ENCODE data around the gene CHRM4. TPM values are rescaled to one million over a fixed set of nuclear protein-coding genes. Genes with fewer than 3 reads are reported as not detected.

Gene CHRM4
- total RNA-seq, 3 donors from 2014 or later (not counting 1 experiment from before 2014, with no cell fraction given) = 2.2 to 6.5 (median 3.7) TPM

DNA sequence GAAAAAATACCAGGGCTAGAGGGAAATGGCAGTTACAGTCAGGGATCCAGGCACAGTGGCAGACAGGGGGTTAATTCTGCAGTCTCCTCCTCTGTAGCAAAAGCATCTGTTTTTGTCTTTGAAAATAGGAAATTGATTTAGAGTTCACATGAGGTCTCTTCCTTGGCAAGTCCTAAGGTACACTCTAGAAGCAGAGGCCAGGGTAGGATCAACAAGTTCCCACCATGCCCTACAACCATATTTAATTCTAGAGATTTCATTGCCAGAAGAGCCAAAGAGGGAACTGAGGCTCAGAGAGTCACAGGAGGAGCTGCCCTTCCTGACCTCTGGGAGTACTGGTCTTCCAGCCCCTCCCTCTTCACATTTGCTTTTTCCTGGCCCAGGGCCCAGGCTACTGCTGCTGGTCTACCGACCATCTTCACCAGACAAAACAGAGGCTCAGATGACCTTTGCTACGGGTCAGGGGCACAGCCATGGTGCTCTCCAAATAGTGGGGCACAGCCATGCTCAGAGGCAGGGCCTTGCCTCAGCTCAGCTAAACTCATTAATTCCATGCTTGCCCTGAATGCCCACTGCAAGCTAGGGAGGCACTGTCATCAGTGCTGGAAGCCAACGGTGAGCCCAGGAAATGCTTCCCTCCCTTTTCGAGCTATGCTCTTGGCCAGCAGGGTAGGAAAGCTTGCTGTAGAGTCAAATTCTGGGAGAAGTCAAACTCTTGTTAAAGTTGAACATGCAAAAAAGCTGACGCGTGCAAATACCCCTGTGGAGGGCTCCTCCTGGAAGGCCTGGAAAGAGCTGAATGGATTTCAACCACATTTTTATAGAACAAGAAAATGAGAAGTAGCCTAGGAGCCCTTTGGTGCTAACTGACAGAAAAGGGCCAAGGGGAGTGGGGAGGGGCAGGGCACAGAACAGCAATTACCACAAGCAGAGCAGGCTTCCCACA is 11.7 kb upstream of the CHRM4 start:
- H3K36me3 Mint-ChIP-seq = no peaks in the 10 kb centered on the region
- peaks cover 34% of the 10 kb centered on the region for H3K36me3 ChIP-seq (ENCODE audit: control insufficient read depth, insufficient read depth, low read length)

DNA sequence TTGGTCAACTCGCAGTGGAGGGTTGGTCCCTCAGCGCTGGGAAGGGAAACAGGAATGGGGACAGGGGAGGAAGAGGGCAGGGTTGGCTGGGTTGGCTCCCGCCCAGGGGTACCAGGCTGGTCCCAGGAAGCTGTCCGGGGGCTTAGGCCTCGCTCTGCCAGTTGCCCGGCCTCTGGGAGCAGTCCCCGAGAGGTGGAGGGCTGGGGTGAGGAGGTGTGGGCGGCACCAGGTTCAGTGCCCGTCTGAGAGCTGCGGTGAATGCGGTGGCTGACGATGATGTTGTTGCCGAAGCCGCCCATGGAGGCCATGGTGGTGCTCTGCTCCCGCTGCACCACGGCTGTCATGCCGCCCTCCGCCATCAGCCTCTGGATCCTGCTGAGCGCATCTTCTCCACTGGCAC is 6.0 kb upstream of the CHRM4 start:
- DNase-seq = no peak
- ATAC-seq = no peak
- Histone ChIP-seq H3K4me1 (ENCODE audit: control insufficient read depth, insufficient read depth, low read length) (peaks cover 6% of the 10 kb centered on the region), H3K36me3 (ENCODE audit: control insufficient read depth, insufficient read depth, low read length) (peaks cover 16% of the 10 kb centered on the region), H3K27me3 (ENCODE audit: control insufficient read depth, insufficient read depth, low read length) (no peaks in the 10 kb centered on the region), H3K9me3 (ENCODE audit: control insufficient read depth, insufficient read depth, low read length) (no peaks in the 10 kb centered on the region), H3K4me3 (ENCODE audit: low read length) (no peak overlapping the region), H3K27ac (ENCODE audit: low read length) (no peak overlapping the region)
- peaks cover 7 to 9% of the 10 kb centered on the region in 2 donors for H3K4me1 Mint-ChIP-seq
- no peaks in the 10 kb centered on the region for H3K36me3 Mint-ChIP-seq
- intact Hi-C loops (cut with micrococcal nuclease) = no loop called here
- H3K27me3 Mint-ChIP-seq (ENCODE audit: low read depth in 2 of 2) = peaks cover 4 to 6% of the 10 kb centered on the region in 2 donors
- 97% methylated on average over 19 of the region's 19 CpGs for WGBS (ENCODE audit: insufficient coverage)
- TF ChIP-seq, protein P1, sequence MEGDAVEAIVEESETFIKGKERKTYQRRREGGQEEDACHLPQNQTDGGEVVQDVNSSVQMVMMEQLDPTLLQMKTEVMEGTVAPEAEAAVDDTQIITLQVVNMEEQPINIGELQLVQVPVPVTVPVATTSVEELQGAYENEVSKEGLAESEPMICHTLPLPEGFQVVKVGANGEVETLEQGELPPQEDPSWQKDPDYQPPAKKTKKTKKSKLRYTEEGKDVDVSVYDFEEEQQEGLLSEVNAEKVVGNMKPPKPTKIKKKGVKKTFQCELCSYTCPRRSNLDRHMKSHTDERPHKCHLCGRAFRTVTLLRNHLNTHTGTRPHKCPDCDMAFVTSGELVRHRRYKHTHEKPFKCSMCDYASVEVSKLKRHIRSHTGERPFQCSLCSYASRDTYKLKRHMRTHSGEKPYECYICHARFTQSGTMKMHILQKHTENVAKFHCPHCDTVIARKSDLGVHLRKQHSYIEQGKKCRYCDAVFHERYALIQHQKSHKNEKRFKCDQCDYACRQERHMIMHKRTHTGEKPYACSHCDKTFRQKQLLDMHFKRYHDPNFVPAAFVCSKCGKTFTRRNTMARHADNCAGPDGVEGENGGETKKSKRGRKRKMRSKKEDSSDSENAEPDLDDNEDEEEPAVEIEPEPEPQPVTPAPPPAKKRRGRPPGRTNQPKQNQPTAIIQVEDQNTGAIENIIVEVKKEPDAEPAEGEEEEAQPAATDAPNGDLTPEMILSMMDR (IDR thresholded peaks at IDR 0.05) = no peak
- no peak overlapping the region for H3K4me3 Mint-ChIP-seq
- no peaks in the 10 kb centered on the region for H3K9me3 Mint-ChIP-seq
- H3K27ac Mint-ChIP-seq = no peak overlapping the region

More for the DNA sequence above, 11.7 kb upstream of the CHRM4 start:
- Mint-ChIP-seq H3K27ac (no peak overlapping the region), H3K4me3 (no peak overlapping the region), H3K9me3 (no peaks in the 10 kb centered on the region), H3K4me1 (no peaks in the 10 kb centered on the region), H3K27me3 (ENCODE audit: low read depth in 2 of 2) (no peaks in the 10 kb centered on the region)
- TF ChIP-seq, protein P1 (IDR thresholded peaks at IDR 0.05) = no peak
- ATAC-seq = no peak
- H3K27me3 ChIP-seq (ENCODE audit: control insufficient read depth, insufficient read depth, low read length) = no peaks in the 10 kb centered on the region
- no peaks in the 10 kb centered on the region for H3K4me1 ChIP-seq (ENCODE audit: control insufficient read depth, insufficient read depth, low read length)
- H3K4me3 ChIP-seq (ENCODE audit: low read length) = no peak overlapping the region
- no peak for DNase-seq
- intact Hi-C loops (cut with micrococcal nuclease) = no loop called here
- no peak overlapping the region for H3K27ac ChIP-seq (ENCODE audit: low read length)
- WGBS (ENCODE audit: insufficient coverage) = over 99% methylated on average over 6 of the region's 6 CpGs
- H3K9me3 ChIP-seq (ENCODE audit: control insufficient read depth, insufficient read depth, low read length) = no peaks in the 10 kb centered on the region

DNA sequence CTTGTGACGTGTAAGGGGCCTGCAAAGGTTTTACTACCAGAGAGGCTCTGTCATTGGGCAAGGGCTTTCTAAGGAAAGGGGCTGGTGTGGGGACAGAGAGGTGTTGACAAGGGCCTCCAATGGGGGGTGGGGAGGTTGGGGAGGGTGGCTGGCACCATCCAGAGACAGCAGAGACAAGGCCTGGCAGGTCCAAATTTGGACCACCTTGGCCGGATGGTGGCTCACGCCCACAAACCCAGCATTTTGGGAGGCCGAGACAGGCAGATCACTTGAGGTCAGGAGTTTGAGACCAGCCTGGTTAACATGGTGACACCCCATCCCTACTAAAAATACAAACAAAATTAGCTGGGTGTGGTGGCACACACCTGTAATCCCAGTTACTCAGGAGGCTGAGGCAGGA is 2.2 kb upstream of the CHRM4 start:
- TF ChIP-seq, protein P1 (IDR thresholded peaks at IDR 0.05) = no peak
- intact Hi-C loops (cut with micrococcal nuclease) = no loop called here
- H3K9me3 ChIP-seq (ENCODE audit: control insufficient read depth, insufficient read depth, low read length) = no peaks in the 10 kb centered on the region
- DNase-seq (no peak), ATAC-seq (no peak)
- H3K27ac Mint-ChIP-seq = no peak overlapping the region
- H3K4me1 ChIP-seq (ENCODE audit: control insufficient read depth, insufficient read depth, low read length) = peaks cover 34% of the 10 kb centered on the region
- no peaks in the 10 kb centered on the region for H3K36me3 Mint-ChIP-seq
- H3K9me3 Mint-ChIP-seq = no peaks in the 10 kb centered on the region
- peaks cover 14 to 24% of the 10 kb centered on the region in 2 donors for H3K4me1 Mint-ChIP-seq
- H3K36me3 ChIP-seq (ENCODE audit: control insufficient read depth, insufficient read depth, low read length) = peaks cover 10% of the 10 kb centered on the region
- H3K27me3 ChIP-seq (ENCODE audit: control insufficient read depth, insufficient read depth, low read length) = peaks cover 22% of the 10 kb centered on the region
- peaks cover 8 to 10% of the 10 kb centered on the region in 2 donors for H3K27me3 Mint-ChIP-seq (ENCODE audit: low read depth in 2 of 2)
- peak overlapping the region; percentile 80 for H3K4me3 Mint-ChIP-seq
- H3K27ac ChIP-seq (ENCODE audit: low read length) = no peak overlapping the region
- WGBS (ENCODE audit: insufficient coverage) = 87% methylated on average over 4 of the region's 4 CpGs
- H3K4me3 ChIP-seq (ENCODE audit: low read length) = no peak overlapping the region
